Fibroblast of villous mesenchyme (primary cell): ENCODE measurements around the gene PSMF1. TPM values are rescaled to one million over a fixed set of nuclear protein-coding genes. Genes with fewer than 3 reads are reported as not detected.

Experiments
- DNase-seq: peaks from one replicate; pipeline ENCODE4 v3.0.0-alpha.2; 2010; ENCODE audit warnings: low read depth
- H3K4me3 ChIP-seq: 2 replicates; pipeline ENCODE4 v1.5.1; 2011; ENCODE audit warnings: low read depth, mild to moderate bottlenecking, low read length
- CTCF ChIP-seq: IDR thresholded peaks from 2 replicates; pipeline ENCODE4 v1.5.1; 2012; ENCODE audit warnings: low read depth, mild to moderate bottlenecking, low read length; ENCODE audit not compliant: insufficient read depth
- total RNA-seq: library from RNA; depleted of rRNA; stranded (reverse); fragments of >200 nt; gene quantifications from 2 replicates; pipeline ENCODE4 v1.2.3, GENCODE V29; 2012

The PSMF1 gene
- total RNA-seq, 1 donor: 35.4 TPM

- no peak for TF ChIP-seq CTCF
Observed at GRCh38 chr20:1189827-1190226, 71.4 kb downstream of the PSMF1 start.

GRCh38 chr20:1190847-1191246 lies 72.4 kb downstream of the PSMF1 start:
- no peak overlapping the region for H3K4me3 ChIP-seq
- DNase-seq: no peak
- no peak for TF ChIP-seq CTCF

More at GRCh38 chr20:1189827-1190226, 71.4 kb downstream of the PSMF1 start:
- no peak overlapping the region for H3K4me3 ChIP-seq
- no peak for DNase-seq

GRCh38 chr20:1191299-1191698 lies 72.9 kb downstream of the PSMF1 start:
- no peak overlapping the region for H3K4me3 ChIP-seq
- no peak for DNase-seq
- no peak for TF ChIP-seq CTCF

- TF ChIP-seq CTCF: no peak
Observed at GRCh38 chr20:1195226-1195625, 76.8 kb downstream of the PSMF1 start.

GRCh38 chr20:1196634-1197033 lies 78.2 kb downstream of the PSMF1 start:
- TF ChIP-seq CTCF: no peak
- H3K4me3 ChIP-seq: no peak overlapping the region
- DNase-seq: no peak

More at GRCh38 chr20:1195226-1195625, 76.8 kb downstream of the PSMF1 start:
- H3K4me3 ChIP-seq: no peak overlapping the region
- DNase-seq: no peak

GRCh38 chr20:1197801-1198200 lies 79.4 kb downstream of the PSMF1 start:
- no peak for DNase-seq
- no peak for TF ChIP-seq CTCF
- no peak overlapping the region for H3K4me3 ChIP-seq

- DNase-seq: no peak
- no peak overlapping the region for H3K4me3 ChIP-seq
- TF ChIP-seq CTCF: no peak
Observed at GRCh38 chr20:1198751-1199150, 80.3 kb downstream of the PSMF1 start.
